HCT116 (cell line): ENCODE results near the gene PEX11G. TPM values are rescaled to one million over a fixed set of nuclear protein-coding genes. Genes with fewer than 3 reads are reported as not detected.

ENCODE experiments used
- ATAC-seq: fragments of 200-7000 bp; cut with Tn5 transposase; 2 replicates; pipeline ENCODE4 v1.9.1; 2020; ENCODE audit warnings: mild to moderate bottlenecking, moderate library complexity
- BruUV-seq: library from RNA; stranded (reverse); fragments of 400-500 nt; replicated peaks from 2 replicates; lab custom pipeline; 2021; lab: Mats Ljungman, UMichigan
- CTCF ChIA-PET: fragments of 300-600 bp; sonication (Branson Sonifier 250); formaldehyde crosslinking; loops from one replicate; lab custom pipeline; 2021; ENCODE audit warnings: antibody characterized with exemption; lab: Charles Lee
- POLR2A ChIA-PET: fragments of 300-600, 350-600 bp; sonication (Branson Sonifier 250); formaldehyde crosslinking; loops from one replicate; lab custom pipeline; 2021; ENCODE audit warnings: antibody characterized with exemption; lab: Charles Lee
- RAD21 ChIA-PET, 2 experiments: fragments of 300-600 bp; sonication (Branson Sonifier 250); formaldehyde crosslinking; loops; one replicate each; lab custom pipeline; 2023; ENCODE audit warnings: low total read pairs in 2 of 2; ENCODE audit not compliant: uncharacterized antibody in 2 of 2, unreplicated experiment in 2 of 2, low non-redundant PET in 1 of 2; lab: Charles Lee
- DNase-seq: peaks from one replicate; pipeline ENCODE4 v3.0.0-alpha.2; 2010; ENCODE audit warnings: low read depth, low spot score
- H2AFZ ChIP-seq: fragments of 200-600 bp; shearing (Covaris generic), sonication (generic); 2 replicates; pipeline ENCODE4 v1.6.1; 2017; ENCODE audit warnings: low read depth, mixed run types, mixed read lengths, antibody characterized with exemption, low read length; ENCODE audit not compliant: poor library complexity, severe bottlenecking
- H3K27ac ChIP-seq: 2 replicates; pipeline ENCODE4 v1.5.1; 2012; ENCODE audit warnings: low read depth, low read length
- H3K27me3 ChIP-seq: fragments of 200-600 bp; sonication (generic); 2 replicates; pipeline ENCODE4 v1.6.1; 2016; ENCODE audit warnings: mixed run types, low read length, mixed read lengths; ENCODE audit not compliant: insufficient read depth
- H3K36me3 ChIP-seq, 2 experiments: fragments of 200-500 bp in 1 of 2; fragments of 200-600 bp in 1 of 2; sonication (Bioruptor generic) in 1 of 2; sonication (generic) in 1 of 2; 2 replicates each; pipeline versions ENCODE4 v1.5.1 to v1.6.1; 2014 to 2016; ENCODE audit warnings: low read length in 2 of 2, inconsistent platforms in 1 of 2, mixed read lengths in 1 of 2, mixed run types in 1 of 2; ENCODE audit not compliant: insufficient read depth in 2 of 2, control insufficient read depth in 1 of 2
- H3K4me1 ChIP-seq, 2 experiments: fragments of 200-600 bp in 1 of 2; sonication (generic) in 1 of 2; 2 replicates each; pipeline versions ENCODE4 v1.5.1 to v1.6.1; 2012 to 2017; ENCODE audit warnings: low read length in 2 of 2, inconsistent platforms in 1 of 2, mild to moderate bottlenecking in 1 of 2, mixed read lengths in 1 of 2, mixed run types in 1 of 2, moderate library complexity in 1 of 2; ENCODE audit not compliant: insufficient read depth in 2 of 2, control insufficient read depth in 1 of 2
- H3K4me2 ChIP-seq: fragments of 200-600 bp; sonication (generic); 2 replicates; pipeline ENCODE4 v1.6.1; 2017; ENCODE audit warnings: mixed run types, low read length, mixed read lengths
- H3K4me3 ChIP-seq, 2 experiments: fragments of 200-600 bp in 1 of 2; sonication (generic) in 1 of 2; replicated peaks in 1 of 2; 2 replicates each; pipeline ENCODE4 v1.5.1; 2011 to 2016; ENCODE audit warnings: low read length in 2 of 2, control low read depth in 1 of 2, low read depth in 1 of 2, mild to moderate bottlenecking in 1 of 2, mixed read lengths in 1 of 2, mixed run types in 1 of 2
- H3K79me2 ChIP-seq: fragments of 200-600 bp; sonication (generic); 2 replicates; pipeline ENCODE4 v1.6.1; 2017; ENCODE audit warnings: mild to moderate bottlenecking, mixed run types, low read length, moderate library complexity, mixed read lengths; ENCODE audit not compliant: insufficient read depth
- H3K9ac ChIP-seq: fragments of 200-600 bp; sonication (generic); 2 replicates; pipeline ENCODE4 v1.6.1; 2016; ENCODE audit warnings: low read length, mixed read lengths
- H3K9me2 ChIP-seq: fragments of 200-600 bp; sonication (generic), shearing (Covaris generic); 2 replicates; pipeline ENCODE4 v1.6.1; 2017; ENCODE audit warnings: mixed run types, mild to moderate bottlenecking, moderate library complexity; ENCODE audit not compliant: insufficient read depth
- H3K9me3 ChIP-seq, 2 experiments: fragments of 200-500 bp in 1 of 2; fragments of 200-600 bp in 1 of 2; sonication (Bioruptor generic) in 1 of 2; sonication (generic) in 1 of 2; 2 replicates each; pipeline ENCODE4 v1.6.1; 2014 to 2017; ENCODE audit warnings: low read length in 2 of 2, mixed read lengths in 2 of 2, inconsistent platforms in 1 of 2, low read depth in 1 of 2, mild to moderate bottlenecking in 1 of 2, mixed run types in 1 of 2, moderate library complexity in 1 of 2; ENCODE audit not compliant: control insufficient read depth in 1 of 2, insufficient read depth in 1 of 2
- H4K20me1 ChIP-seq: fragments of 200-600 bp; sonication (generic), shearing (Covaris generic); 2 replicates; pipeline ENCODE4 v1.6.1; 2017; ENCODE audit warnings: mixed run types, mild to moderate bottlenecking, moderate library complexity; ENCODE audit not compliant: insufficient read depth
- CBX3 ChIP-seq: IDR thresholded peaks from 2 replicates; pipeline ENCODE4 v1.6.1; 2012; ENCODE audit warnings: low read depth
- CEBPB ChIP-seq: IDR thresholded peaks from 2 replicates; pipeline ENCODE4 v1.6.1; 2012; ENCODE audit warnings: low read depth
- EZH2 ChIP-seq: fragments of 200-600 bp; sonication (generic); IDR thresholded peaks from 2 replicates; pipeline ENCODE4 v1.6.1; 2017; ENCODE audit warnings: antibody characterized with exemption, mixed run types
- POLR2AphosphoS5 ChIP-seq: IDR thresholded peaks from 2 replicates; pipeline ENCODE4 v1.6.1; 2011; ENCODE audit warnings: mild to moderate bottlenecking, low read depth, low read length, moderate library complexity
- RAD21 ChIP-seq: IDR thresholded peaks from 2 replicates; pipeline ENCODE4 v1.6.1; 2012; ENCODE audit warnings: low read depth, mild to moderate bottlenecking
- SP1 ChIP-seq: IDR thresholded peaks from 2 replicates; pipeline ENCODE4 v1.6.1; 2012; ENCODE audit warnings: low read depth
- SRF ChIP-seq: IDR thresholded peaks from 2 replicates; pipeline ENCODE4 v1.6.1; 2012; ENCODE audit warnings: low read depth
- YY1 ChIP-seq: IDR thresholded peaks from 2 replicates; pipeline ENCODE4 v1.6.1; 2011; ENCODE audit warnings: low read length, low read depth, moderate library complexity, mild to moderate bottlenecking; ENCODE audit not compliant: insufficient replicate concordance; ENCODE audit errors: extremely low read depth
- ZFX ChIP-seq: fragments of 450-650 bp; IDR thresholded peaks from 2 replicates; pipeline ENCODE4 v1.6.1; 2017
- ZNF274 ChIP-seq: fragments of 200-500 bp; sonication (Bioruptor generic); IDR thresholded peaks from 2 replicates; pipeline ENCODE4 v1.6.1; 2014; ENCODE audit warnings: mild to moderate bottlenecking, low read depth, low read length, inconsistent platforms
- intact Hi-C: fragments of 100-400 bp; cut with micrococcal nuclease; formaldehyde crosslinking; loops from 2 replicates; pipeline ENCODE4 v1.10.0; 2022
- total RNA-seq: library from RNA; stranded (reverse); gene quantifications from one replicate; pipeline ENCODE4 v1.2.1, GENCODE V29; 2021; ENCODE audit not compliant: unreplicated experiment
- TF ChIP-seq, protein P1 (sequence below), 3 experiments: fragments of 200-600 bp in 1 of 3; sonication (generic) in 1 of 3; IDR thresholded peaks in 2 of 3; conservative IDR thresholded peaks in 1 of 3; 2 replicates each; pipeline ENCODE4 v1.5.1; 2012 to 2017; ENCODE audit warnings: low read depth in 2 of 3, low read length in 2 of 3, antibody characterized with exemption in 1 of 3, borderline replicate concordance in 1 of 3, control low read depth in 1 of 3, mild to moderate bottlenecking in 1 of 3, mixed read lengths in 1 of 3, mixed run types in 1 of 3, moderate library complexity in 1 of 3; ENCODE audit not compliant: insufficient read depth in 1 of 3
- TF ChIP-seq, protein P2 (sequence below): IDR thresholded peaks from 2 replicates; pipeline ENCODE4 v1.6.1; 2012
- TF ChIP-seq, protein P3 (sequence below): IDR thresholded peaks from 2 replicates; pipeline ENCODE4 v1.6.1; 2011; ENCODE audit warnings: mild to moderate bottlenecking, low read length, moderate library complexity; ENCODE audit not compliant: insufficient replicate concordance; ENCODE audit errors: extremely low read depth

The PEX11G gene
- total RNA-seq, 1 experiment from 2014 or later: 6.4 TPM

DNA sequence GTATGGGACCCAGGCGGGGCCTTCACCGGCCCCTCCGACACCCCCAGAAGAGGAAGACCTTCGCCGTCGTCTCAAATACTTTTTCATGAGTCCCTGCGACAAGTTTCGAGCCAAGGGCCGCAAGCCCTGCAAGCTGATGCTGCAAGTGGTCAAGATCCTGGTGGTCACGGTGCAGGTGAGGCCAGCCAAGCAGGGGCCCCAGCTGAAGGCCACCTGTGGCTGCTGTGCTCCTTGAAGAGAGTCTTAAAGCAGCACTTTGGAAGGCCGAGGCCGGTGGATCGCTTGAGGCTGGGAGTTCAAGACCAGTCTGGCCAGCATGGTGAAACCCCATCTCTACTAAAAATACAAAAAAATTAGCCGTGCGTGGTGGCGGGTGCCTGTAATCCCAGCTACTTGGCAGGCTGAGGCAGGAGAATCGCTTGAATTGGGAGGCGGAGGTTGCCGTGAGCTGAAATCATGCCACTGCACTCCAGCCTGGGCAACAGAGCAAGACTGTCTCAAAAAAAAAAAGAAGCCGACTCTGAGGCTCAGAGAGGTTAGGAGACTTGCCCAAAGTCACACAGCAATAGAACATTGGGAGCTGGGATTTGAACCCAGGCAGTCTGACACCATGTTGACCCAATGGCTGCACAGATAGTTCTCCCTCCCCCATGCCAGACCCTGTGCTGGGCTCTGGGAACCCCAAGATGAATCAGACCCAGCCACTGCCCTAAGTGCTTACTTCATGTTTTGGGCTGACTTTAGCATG, 36.3 kb upstream of the PEX11G start:
- Histone ChIP-seq H3K27me3 (no peaks in the 10 kb centered on the region), H3K9me2 (no peaks in the 10 kb centered on the region), H3K79me2 (peaks cover 4% of the 10 kb centered on the region; the same call in 1 of the 2 replicates), H2AFZ (no peak overlapping the region), H3K4me2 (no peak overlapping the region), H3K36me3 (no peaks in the 10 kb centered on the region), H3K9ac (no peak overlapping the region), H3K4me3 (no peak overlapping the region), H3K27ac (no peak overlapping the region), H4K20me1 (no peaks in the 10 kb centered on the region), H3K4me1 (peaks cover 11 to 17% of the 10 kb centered on the region in 2 experiments; a peak in 3 of 4 replicates), H3K9me3 (no peaks in the 10 kb centered on the region)
- DNase-seq (no peak), ATAC-seq (no peak)
- RAD21 ChIA-PET: no interaction called here
- TF ChIP-seq, protein P1, sequence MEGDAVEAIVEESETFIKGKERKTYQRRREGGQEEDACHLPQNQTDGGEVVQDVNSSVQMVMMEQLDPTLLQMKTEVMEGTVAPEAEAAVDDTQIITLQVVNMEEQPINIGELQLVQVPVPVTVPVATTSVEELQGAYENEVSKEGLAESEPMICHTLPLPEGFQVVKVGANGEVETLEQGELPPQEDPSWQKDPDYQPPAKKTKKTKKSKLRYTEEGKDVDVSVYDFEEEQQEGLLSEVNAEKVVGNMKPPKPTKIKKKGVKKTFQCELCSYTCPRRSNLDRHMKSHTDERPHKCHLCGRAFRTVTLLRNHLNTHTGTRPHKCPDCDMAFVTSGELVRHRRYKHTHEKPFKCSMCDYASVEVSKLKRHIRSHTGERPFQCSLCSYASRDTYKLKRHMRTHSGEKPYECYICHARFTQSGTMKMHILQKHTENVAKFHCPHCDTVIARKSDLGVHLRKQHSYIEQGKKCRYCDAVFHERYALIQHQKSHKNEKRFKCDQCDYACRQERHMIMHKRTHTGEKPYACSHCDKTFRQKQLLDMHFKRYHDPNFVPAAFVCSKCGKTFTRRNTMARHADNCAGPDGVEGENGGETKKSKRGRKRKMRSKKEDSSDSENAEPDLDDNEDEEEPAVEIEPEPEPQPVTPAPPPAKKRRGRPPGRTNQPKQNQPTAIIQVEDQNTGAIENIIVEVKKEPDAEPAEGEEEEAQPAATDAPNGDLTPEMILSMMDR (IDR thresholded peaks at IDR 0.05 in 2 of 3, conservative IDR thresholded peaks at IDR 0.05 in 1 of 3; ENCODE audit: borderline replicate concordance in 1 of 3, insufficient read depth in 1 of 3, low read depth in 2 of 3, low read length in 2 of 3): no peak
- TF ChIP-seq ZNF274: no peak
- no peak for TF ChIP-seq CEBPB
- no peak for TF ChIP-seq SRF
- TF ChIP-seq POLR2AphosphoS5: no peak
- no peak for TF ChIP-seq RAD21
- no peak for TF ChIP-seq YY1
- TF ChIP-seq, protein P2, sequence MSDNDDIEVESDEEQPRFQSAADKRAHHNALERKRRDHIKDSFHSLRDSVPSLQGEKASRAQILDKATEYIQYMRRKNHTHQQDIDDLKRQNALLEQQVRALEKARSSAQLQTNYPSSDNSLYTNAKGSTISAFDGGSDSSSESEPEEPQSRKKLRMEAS: no peak
- TF ChIP-seq EZH2: no peak
- no peak for TF ChIP-seq SP1
- TF ChIP-seq, protein P3, sequence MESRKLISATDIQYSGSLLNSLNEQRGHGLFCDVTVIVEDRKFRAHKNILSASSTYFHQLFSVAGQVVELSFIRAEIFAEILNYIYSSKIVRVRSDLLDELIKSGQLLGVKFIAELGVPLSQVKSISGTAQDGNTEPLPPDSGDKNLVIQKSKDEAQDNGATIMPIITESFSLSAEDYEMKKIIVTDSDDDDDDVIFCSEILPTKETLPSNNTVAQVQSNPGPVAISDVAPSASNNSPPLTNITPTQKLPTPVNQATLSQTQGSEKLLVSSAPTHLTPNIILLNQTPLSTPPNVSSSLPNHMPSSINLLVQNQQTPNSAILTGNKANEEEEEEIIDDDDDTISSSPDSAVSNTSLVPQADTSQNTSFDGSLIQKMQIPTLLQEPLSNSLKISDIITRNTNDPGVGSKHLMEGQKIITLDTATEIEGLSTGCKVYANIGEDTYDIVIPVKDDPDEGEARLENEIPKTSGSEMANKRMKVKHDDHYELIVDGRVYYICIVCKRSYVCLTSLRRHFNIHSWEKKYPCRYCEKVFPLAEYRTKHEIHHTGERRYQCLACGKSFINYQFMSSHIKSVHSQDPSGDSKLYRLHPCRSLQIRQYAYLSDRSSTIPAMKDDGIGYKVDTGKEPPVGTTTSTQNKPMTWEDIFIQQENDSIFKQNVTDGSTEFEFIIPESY: no peak
- TF ChIP-seq CBX3: no peak
- TF ChIP-seq ZFX: no peak
- intact Hi-C loops: no loop called here
- CTCF ChIA-PET: no interaction called here
- BruUV-seq: no TSS peak
- POLR2A ChIA-PET: no interaction called here
